T-helper 22 cell (primary cell): ENCODE measurements around the gene NANOS2.
"Not testable (repeated sequence)": the region's sequence is repeated elsewhere in the genome, so short reads cannot be mapped to it uniquely, and the experiment has no call there.

Experiments
- DNase-seq: peaks from one replicate; pipeline ENCODE4 v3.0.0-alpha.2; 2020; ENCODE audit warnings: low read depth

NANOS2 gene

DNA sequence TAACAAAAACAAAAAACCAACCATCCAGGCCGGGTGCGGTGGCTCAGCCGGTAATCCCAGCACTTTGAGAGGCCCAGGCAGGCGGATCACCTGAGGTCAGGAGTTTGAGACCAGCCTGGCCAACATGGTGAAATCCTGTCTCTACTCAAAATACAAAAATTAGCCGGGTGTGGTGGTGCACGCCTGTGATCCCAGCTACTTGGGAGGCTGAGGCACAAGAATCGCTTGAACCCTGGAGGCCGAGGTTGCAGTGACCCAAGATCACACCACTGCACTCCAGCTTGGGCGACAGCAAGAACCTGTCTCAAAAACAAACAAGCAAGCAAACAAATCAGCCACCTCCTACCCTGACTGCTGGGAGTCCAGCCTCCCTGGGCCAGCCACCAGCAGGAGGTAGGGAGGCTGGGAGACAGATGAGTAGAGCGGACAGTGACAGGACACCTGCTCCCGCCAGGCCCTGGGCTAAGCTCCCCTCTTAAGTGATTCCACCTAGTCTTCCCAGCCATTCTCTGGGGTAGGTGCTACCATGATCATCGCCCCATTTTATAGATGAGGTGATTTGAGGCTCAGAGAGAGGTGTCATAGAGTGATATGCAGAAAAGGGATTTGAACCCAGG, 18.5 kb downstream of the NANOS2 start:
- DNase-seq: not testable (repeated sequence)

DNA sequence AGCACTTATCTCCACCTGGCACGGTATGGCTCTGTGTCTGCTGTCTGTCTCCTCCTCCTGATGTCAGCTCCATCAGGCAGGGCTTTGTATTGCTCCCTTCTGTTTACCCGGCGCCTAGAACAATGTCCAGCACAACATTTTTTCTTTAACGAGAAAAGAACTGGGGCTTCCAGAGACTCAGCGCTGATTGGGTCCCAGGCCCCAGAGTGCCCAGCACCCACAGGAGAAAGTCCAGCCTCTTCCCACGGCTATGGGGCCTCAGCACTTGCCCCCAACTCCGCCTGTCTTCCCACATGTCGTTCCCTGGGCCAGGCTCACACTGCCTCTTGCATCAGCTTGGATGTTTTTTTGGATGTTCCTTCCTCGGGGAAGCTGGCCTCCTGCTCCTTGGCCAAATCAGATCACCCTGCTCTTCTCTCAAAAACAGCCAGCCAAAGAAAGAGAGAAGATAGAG, 19.0 kb downstream of the NANOS2 start:
- no peak for DNase-seq

DNA sequence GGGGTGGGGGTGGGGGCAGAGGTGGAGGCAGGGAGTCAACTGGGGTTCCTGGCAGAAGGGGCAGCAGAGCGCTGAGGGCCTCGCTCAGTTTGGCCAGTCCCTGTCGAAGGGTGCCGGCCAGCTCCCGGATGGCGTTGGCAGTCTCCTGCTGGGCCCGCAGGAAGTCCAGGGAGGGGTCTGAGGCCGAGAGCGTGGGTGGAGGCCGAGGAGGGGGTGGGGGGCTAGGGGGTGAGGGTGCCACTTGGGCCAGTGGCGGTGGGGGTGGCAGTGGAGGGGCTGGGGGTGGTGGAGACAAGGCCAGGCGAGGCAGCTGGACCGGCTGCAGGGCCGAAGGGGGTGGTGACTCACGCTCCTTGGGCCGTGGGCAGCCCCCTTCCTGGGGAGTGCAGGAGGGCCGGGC, 23.7 kb downstream of the NANOS2 start:
- DNase-seq: no peak

DNA sequence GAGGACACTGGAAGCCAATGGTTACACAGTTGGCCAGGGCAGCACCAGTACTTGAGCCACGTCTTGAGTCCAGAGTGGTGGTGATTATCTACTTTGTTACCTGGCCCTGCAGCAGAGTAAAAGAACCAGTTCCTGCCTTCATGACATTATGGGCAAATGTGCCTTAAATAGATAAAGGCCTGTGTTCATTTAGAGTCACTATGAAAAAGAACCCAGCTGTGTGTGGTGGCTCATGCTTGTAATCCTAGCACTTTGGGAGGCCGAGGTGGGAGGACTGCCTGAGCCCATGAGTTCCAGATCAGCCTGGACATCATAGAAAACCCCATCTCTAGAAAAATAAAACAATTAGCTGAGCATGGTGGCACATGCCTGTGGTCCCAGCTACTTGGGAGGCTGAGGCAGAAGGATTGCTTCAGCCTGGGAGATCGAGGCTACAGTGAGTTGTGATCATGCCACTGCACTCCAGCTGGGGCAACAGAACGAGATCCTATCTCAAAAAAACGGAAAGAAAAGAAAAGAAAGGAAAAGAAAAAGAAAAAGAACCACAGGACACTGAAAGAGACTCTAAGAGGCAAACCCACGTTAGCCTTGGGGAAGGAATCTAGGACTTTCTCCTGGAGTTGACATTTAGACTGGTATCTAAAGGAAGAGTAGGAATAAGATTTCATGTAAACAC, 25.2 kb downstream of the NANOS2 start:
- no peak for DNase-seq

DNA sequence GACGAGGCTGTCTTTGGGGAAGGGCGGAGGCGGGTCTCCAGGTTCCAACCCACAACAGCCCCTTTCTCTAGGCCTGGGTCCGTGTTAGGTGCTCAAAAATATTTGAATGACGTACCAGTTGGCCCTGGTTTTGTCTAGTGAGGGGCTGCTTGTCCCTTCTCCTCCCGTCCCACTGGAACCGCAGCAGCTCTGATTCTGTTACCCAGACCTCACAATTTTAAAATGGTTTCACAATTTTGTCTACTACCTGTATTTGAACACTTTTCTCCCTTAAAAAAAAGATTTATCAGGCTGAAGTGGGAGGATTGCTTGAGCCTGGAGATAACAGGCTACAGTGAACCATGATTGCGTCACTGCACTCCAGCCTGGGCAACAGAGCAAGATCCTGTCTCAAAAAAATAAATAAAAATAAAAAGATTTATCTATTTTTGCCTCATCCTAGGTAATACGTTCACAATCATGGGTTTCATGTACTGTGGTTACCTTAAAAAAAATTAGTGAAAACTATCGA, 27.3 kb downstream of the NANOS2 start:
- DNase-seq: no peak

DNA sequence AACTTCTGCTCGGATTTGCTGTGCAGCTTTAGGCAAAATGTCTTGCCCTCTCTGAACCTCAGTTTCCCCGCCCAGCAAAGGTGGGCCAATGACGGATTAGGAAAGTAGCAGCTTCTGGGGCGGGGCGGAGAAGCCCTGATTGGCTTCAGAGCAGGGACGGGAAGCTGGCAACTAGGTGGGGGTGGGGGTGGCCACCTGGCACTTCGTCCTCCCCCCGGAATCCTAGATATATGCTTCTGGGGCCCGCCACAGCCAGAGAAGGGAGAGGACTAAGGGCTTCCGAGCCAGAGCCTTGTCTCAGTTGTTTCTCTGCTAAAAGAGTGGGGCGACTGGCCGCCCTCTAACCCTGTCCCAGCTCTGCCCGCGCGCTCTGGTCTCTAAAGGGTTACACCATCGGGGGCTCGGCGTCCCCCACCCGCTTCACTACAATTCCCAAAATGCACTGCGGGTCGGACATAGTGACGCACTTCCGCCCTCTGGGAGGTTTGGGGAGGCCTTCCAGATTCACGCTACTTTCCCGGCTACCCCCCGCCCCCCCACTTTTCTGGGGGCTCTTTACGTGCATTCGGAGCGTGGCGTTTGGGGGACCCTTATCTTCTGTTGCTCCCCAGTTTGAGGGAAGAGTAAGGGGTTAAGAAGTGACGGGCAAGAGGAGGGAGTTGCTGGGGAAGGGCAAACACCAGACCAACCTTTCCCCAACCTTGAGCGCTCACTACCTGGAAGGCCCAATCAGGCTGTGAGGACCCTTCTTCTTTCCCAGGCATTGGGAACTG, 28.0 kb downstream of the NANOS2 start:
- peak; percentile 80 for DNase-seq

DNA sequence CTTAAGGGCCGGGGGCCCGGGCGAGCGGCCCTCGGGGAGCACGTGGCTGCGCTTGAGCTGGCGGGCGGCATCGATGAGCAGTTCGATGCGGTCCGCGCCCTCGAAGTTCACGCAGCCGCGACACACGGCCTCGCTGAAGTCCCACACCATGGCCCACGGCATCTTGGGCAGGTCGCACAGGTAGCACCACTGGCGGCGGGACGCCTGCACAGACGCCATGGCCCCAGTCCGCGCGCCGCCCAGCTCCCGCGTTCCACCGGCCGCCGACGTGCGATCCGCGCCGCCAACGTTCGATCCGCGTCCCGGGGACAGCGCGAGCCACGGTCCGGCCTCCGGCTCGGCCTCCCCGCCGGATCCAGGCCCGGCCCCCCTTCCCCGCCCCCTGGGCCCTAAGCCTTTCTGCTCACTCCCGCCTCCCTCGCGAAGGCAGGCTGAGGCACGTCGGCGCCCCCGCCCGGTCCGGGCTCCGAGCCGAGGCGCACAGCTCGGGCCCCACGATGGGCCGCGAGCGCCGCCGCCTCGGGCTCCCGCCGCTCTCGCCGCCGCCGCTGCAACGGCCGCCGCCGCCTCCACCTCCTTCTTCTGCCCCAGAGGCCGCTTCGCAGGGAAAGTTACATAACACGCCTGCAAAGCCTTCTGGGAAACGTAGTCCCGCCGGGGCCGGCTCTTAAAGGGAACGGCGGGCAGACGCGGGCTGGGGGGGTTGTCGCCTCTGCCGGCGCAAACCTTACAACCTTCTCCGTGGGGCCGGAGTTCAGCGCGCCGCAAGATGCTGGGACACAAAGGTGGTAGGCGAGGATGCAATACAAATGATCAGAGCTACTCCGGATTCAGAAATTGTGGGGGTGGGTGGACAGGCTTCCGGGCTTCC, 28.8 kb downstream of the NANOS2 start, which contains the start of gene IRF2BP1:
IRF2BP1 (minus strand) TSS at position 586 of the 871 bp plus-strand sequence; CDS start at position 219, 367 bp downstream.
- DNase-seq: peak; percentile 81

DNA sequence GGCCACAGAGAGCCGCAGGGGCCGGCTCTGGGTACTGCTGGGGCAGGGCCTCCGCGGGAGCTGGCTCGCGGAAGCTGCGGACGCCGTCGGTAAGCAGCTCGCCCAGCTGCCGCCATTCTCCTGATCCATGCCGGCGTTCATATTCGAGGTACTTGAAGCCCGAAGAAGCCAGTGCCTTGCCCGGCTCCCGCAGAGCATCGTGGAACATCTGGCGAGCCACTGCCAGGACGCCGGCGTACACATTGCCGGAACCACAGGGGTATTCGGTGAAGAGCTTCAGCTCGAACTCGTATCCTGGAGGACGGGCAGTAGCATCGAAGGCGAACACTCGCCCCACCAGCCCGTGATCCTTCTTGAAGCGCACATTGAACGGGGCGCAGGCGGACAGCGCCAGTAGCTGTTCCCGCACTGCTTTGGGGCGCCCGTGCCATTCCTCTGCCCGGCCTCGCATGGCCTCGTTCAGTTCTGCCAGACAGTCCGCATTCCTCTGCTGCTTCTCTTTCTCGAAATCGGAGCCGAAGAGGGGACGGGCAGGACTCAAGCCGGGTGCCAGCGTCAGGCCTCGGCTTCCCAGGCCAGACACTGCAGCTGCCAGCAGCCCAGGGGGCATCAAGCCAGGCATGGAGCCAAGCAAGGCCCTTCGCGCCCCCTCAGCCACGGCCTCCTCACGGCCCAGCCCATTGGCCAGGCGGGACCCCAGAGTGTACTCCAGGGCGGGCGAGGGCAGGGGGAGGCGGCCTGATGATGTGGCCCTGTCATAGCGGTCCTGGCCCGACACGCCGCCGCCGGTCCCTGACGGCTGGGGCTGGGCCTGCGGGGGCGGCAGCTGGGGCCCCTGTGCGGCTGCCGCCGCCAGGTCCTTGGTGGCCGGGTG, 29.7 kb downstream of the NANOS2 start:
- DNase-seq: no peak

DNA sequence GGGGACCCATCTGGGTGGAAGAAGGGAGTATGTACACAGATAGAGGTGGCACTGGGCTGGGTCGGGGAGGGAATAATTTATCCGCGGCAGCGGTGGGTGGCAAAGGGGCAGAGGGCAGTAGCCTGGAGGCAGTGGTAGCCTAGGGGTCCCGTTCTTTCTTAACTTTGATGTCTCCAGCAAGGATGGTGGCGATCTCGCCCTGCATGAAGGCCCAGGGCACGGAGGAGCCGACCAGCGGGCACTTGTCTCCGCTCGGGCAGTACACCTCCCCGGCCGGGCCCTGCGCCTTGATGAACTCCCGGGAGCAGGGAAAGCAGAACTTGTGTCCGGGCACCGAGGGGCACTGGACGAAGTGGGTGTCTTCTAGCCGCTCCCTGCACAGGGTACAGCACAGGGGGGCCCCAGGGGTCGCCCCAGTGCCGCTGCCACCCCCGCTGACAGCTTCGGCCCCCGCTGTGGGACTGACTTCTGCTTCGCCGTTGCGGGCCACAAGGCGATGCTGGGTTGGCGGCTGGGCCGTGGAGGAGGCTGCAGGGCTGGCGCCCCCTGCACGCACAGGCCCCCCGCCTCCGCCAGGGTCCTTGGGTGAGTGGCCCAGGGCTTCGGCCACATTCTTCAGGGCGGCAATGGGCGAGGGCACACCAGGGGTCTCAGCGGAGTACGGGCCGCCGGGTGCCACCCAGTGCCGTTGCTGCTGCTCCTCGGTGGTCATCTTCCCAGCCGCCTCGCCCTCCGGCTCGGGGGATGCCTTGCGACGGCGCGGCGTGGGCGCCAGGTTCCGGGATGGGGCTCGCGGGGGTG, 30.5 kb downstream of the NANOS2 start:
- no peak for DNase-seq

DNA sequence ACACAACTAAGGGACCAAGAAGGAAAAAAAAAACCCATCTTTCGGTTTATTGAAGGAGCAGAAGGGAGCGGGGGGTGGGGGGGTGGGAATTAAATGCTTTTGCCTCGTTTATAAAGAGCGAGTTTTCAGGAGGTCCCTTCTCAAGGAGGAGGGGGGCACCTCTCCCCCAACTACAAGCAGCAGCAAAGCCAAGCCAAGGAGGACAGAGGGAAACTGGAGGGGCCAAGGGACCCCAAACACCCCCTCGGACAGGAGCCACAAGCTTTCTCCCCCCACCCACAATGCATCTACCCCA, 31.0 kb downstream of the NANOS2 start:
- no peak for DNase-seq

DNA sequence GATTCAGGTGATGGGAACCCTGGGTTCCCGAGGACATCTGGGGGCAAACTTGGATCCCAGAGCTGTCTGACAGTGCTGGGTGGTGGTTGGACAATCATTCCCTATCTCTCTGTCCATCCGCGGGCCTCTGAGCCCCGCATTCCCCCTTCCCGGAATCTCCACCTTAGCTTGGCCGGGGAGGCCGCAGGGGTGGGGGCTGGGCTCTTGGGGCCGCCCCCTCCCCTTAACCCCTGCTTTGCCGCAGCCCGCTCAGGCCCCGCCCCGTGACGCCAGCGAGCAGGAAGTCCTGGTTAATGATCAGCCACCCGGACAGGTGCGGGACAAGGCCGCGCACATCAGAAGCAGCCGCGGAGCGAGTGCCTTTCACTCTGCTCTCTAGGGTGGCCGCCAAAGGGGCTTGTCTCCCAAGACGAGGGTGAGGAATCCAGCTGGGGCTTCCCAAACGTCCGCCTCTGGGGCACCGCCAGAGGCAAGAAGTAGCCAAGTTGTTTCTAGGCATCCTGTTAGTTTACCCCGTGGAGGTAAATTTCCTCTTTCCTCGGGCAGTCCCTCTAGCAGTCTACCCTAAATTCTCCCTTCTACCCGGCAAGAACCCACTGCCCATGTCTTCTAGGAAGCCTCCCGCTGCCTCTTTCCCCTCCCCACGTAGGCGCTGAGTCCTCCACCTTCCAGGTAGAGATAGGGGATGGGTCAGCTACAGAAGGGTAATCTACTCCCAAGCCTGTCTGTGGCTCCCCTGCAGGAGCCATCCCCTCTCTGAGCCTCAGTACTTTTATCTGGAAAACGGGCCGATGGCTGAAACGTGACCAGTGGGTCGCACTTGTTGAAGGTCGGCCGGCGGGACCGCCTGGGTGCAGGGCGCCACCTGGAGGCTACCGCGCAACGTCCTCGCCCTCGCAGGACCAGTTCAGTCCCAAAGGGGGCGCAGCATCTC, 31.7 kb downstream of the NANOS2 start:
- DNase-seq: peak; percentile 58

DNA sequence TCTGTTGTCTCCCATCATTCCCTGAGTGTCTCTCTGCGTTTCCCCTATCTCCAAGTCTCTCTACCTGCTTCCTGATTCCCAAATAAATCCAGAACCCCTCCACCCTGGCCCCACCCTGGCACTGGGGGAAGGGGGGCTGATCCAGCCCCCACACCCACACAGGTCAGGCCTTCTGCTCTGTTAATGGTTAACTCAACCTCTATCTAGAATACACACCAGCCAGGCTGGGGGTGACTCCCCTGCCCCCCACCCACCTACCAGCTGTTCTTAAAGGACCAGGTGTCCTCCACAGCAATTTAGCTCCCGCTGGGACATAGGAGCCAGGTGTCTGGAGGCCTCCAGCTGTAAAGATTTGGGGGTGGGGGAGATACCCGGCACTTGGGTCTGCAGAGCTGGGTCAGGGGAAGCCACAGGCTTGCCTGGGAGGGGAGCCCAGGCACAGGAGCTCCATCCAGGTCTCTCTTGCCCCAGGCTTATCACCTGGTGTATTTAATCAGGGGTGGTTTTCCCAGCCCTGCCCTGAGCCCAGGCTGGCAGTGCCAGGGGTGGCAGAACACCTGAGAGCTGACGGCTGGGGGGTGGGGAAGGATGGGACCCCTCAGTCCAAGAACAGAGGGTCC, 32.6 kb downstream of the NANOS2 start:
- DNase-seq: no peak

DNA sequence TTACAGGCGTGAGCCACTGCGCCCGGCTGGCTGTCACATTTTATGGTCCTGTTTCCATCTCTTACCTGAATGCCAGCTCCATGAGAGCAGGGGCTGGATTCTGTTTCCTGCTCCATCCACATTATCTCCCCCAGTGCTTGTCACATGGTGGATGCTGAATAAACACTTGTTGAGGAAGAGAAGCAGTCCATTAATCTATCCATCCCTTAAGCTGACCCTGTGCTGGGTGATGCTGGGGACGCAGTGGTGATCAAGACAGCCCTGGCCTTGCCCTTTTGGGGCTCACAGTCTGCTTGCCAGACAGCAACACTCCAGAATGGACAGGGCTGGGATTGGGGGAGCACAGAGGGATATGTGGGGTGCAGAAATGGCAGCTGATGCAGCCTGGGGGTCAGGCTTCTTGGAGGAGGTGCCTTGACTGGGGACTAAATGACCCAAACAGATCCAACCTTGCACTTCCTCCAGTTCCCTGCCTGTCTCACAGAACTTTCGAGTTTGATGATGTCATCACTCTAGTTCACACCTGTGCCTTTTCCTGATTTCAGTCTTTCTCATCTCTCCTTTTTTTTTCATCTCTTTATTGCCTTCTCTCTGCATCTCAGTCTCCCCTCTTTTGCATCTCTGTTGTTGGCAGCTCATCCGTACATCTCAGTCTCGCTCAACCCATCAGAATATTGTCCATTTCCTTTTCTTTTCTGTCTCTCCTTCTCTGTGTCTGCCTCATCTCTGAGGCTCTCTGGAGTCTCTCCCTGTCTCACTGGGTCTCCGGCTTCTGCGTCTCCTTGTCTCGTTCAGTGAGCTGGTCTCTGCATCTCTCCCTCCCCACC, 33.3 kb downstream of the NANOS2 start:
- no peak for DNase-seq

DNA sequence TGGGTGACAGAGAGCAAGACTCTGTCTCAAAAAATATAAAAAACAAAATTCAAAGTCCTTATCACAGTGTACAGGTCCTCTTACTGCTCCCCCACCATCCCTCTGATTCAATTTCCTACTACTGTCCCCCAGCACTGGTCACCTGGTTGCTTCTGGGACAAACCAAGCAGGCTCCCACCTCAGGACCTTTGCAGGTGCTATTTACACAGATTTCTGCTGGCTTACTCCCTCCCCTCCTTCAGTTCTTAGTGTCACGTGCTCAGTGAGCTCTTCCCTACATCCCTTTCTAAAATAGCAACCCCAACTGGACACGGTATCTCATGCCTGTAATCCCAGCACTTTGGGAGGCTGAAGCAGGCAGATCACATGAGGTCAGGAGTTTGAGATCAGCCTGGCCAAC, 34.6 kb downstream of the NANOS2 start:
- DNase-seq: no peak

DNA sequence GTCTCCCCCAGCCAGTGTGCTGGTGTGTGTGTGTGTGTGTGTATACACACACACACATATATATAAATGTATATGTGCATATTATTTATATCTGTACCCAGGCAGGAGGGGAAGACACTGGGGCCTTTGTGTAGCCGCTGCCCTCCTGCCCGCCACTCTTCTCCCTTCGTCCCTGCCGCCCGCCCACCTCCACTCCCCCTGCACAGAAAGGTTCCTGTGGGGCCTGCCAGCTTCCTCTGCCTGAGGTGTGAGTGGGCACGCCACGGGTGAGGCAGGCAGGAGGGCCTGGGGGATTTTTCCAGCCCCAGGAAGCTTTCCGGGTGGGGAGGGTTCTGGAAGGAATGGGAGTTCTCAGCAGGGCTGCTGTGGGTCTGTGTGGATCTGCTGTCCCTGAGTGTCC, 35.5 kb downstream of the NANOS2 start:
- no peak for DNase-seq

DNA sequence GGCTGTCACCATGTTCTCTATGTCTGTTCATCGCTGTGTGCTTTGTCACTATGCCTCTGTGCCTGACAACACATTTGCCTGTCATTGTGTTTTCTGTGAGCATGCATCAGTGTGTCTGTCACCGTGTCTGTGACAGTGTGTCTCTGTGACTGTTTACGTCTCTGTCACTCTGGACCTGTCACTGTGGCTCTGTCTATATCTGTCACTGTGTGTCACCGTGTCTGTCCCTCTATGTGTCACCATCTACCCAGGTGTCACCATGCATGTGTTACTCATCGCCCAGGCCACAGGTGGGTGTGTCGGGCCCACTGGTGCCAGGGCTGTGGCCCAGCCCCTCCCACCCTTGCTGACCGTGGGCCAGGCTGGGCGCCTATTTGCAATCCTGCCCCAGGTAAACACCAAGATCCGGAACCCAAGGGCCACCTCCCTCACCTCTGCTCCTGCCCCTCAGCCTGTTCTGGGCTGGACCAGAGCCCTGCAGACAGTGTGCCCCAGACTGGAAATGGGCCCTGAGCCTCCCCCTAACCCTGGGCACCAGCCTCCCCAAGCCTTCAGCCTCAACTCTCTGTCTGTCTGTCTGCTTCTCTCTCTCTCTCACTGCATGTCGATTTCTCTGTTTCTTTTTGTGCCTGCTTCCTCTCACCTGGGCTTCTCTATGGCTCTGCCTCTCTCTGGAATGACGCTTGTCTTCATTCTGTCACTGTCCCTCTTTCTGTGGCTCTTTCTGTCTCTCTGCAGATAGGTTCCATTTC, 36.4 kb downstream of the NANOS2 start:
- DNase-seq: no peak
